Tibial nerve (tissue), 3 donors: ENCODE results near the gene MDGA2.

Experiments
- POLR2A ChIP-seq, 2 donors: fragments of 450-650 bp; IDR thresholded peaks; one replicate each; pipeline ENCODE4 v1.6.1; 2017; ENCODE audit warnings: antibody characterized with exemption in 2 of 2, mild to moderate bottlenecking in 2 of 2, moderate library complexity in 2 of 2
- TF ChIP-seq, protein P1 (sequence below), 5 experiments: fragments of 200-600 bp in 3 of 5; fragments of 450-650 bp in 2 of 5; sonication (generic) in 3 of 5; IDR thresholded peaks; one replicate each; pipeline ENCODE4 v1.5.1; 2016 to 2019; ENCODE audit warnings: antibody characterized with exemption in 5 of 5, mild to moderate bottlenecking in 3 of 5, moderate library complexity in 2 of 5

DNA sequence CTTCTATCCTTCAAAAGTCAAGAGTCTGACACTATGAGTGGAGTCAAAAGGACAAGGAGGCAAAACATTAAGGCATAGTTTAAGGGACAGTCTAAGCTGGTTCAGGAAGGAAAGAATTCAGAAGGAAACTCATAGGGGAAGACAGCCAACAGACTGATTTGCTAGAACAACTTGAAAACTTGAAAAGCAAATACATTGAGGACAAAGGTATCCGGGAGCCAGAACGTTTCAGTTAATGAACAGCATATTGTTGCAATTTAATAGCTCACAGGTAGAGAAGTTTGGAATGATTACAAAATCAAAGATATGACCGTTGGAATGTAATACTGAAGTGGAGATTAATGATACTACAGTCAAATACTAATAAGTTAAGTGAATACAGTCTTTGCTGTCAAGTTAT, 711.0 kb downstream of the MDGA2 start:
- TF ChIP-seq POLR2A (IDR thresholded peaks at IDR 0.05): no peak
- TF ChIP-seq, protein P1, sequence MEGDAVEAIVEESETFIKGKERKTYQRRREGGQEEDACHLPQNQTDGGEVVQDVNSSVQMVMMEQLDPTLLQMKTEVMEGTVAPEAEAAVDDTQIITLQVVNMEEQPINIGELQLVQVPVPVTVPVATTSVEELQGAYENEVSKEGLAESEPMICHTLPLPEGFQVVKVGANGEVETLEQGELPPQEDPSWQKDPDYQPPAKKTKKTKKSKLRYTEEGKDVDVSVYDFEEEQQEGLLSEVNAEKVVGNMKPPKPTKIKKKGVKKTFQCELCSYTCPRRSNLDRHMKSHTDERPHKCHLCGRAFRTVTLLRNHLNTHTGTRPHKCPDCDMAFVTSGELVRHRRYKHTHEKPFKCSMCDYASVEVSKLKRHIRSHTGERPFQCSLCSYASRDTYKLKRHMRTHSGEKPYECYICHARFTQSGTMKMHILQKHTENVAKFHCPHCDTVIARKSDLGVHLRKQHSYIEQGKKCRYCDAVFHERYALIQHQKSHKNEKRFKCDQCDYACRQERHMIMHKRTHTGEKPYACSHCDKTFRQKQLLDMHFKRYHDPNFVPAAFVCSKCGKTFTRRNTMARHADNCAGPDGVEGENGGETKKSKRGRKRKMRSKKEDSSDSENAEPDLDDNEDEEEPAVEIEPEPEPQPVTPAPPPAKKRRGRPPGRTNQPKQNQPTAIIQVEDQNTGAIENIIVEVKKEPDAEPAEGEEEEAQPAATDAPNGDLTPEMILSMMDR (IDR thresholded peaks at IDR 0.05): no peak
